Neural crest cell (in vitro differentiated cells): Measurements from ENCODE around the gene PDE8B. TPM values are rescaled to one million over a fixed set of nuclear protein-coding genes. Genes with fewer than 3 reads are reported as not detected.

Experiments used
- DNase-seq: peaks from one replicate; pipeline ENCODE4 v3.0.0; 2021; ENCODE audit warnings: low read depth, mixed read lengths, low spot score
- H3K27ac Mint-ChIP-seq: one replicate; pipeline ENCODE4 v1.8.0; 2021; ENCODE audit warnings: mild to moderate bottlenecking, mixed read lengths; ENCODE audit not compliant: unreplicated experiment
- H3K27me3 Mint-ChIP-seq: 2 replicates; pipeline ENCODE4 v1.8.0; 2021; ENCODE audit warnings: low read depth, mild to moderate bottlenecking, mixed read lengths
- H3K36me3 Mint-ChIP-seq: 2 replicates; pipeline ENCODE4 v1.8.0; 2021; ENCODE audit warnings: low read depth, mild to moderate bottlenecking, mixed read lengths
- H3K4me1 Mint-ChIP-seq: 2 replicates; pipeline ENCODE4 v1.8.0; 2021; ENCODE audit warnings: mixed read lengths
- H3K4me3 Mint-ChIP-seq: one replicate; pipeline ENCODE4 v1.8.0; 2021; ENCODE audit warnings: mild to moderate bottlenecking, mixed read lengths
- H3K9me3 Mint-ChIP-seq: 2 replicates; pipeline ENCODE4 v1.8.0; 2021; ENCODE audit warnings: mixed read lengths
- total RNA-seq: library from RNA; stranded (reverse); gene quantifications from 2 replicates; pipeline ENCODE4 v1.2.1, GENCODE V29; 2021
- TF ChIP-seq, protein P1 (sequence below): fragments of 200-600 bp; sonication (generic); conservative IDR thresholded peaks from 2 replicates; pipeline ENCODE4 v1.5.0; 2021; ENCODE audit warnings: antibody characterized with exemption, mild to moderate bottlenecking

The PDE8B gene
- total RNA-seq, 1 donor from 2014 or later, result 0.44 TPM

DNA sequence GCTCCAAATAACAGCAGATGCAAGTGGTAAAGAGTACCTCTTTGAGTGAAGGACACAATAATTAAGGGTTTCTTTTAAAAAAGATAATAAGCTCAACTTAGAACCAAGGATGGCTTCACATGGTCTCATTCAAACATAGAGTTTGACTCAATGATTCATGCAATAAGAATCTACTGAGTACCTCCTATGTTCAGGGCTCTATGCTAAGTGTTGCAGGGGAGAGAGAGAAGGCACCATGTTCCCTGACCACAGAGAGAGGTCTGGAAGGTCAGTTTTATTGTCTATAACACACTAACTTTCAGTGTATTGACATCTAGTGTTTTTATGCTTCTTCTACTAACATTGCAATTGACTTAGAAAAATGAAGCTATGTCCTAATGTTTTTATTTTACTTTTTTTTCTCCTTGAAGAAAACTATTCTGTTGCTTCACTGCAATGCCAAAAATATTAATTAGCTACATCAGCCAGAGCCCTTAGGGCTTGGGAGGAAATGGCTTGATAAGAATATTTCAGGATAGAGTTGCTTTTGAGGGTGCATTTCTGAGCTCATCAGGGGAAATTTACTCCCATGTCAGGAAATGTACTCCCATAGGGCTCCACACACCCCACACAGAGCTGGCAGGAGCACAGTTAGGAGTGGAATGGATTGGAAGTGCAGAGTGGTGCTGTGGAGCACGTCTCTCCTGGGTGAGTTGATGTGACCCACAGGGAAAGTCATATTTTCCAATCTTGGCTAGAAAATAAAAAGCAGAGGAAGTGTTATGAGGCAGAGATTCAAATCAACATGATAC, 106.6 kb downstream of the PDE8B start:
- Mint-ChIP-seq H3K4me3 (no peak overlapping the region), H3K27ac (no peak overlapping the region), H3K9me3 (no peaks in the 10 kb centered on the region), H3K27me3 (no peaks in the 10 kb centered on the region), H3K4me1 (peaks cover 3% of the 10 kb centered on the region), H3K36me3 (no peaks in the 10 kb centered on the region)
- no peak for DNase-seq
- TF ChIP-seq, protein P1, sequence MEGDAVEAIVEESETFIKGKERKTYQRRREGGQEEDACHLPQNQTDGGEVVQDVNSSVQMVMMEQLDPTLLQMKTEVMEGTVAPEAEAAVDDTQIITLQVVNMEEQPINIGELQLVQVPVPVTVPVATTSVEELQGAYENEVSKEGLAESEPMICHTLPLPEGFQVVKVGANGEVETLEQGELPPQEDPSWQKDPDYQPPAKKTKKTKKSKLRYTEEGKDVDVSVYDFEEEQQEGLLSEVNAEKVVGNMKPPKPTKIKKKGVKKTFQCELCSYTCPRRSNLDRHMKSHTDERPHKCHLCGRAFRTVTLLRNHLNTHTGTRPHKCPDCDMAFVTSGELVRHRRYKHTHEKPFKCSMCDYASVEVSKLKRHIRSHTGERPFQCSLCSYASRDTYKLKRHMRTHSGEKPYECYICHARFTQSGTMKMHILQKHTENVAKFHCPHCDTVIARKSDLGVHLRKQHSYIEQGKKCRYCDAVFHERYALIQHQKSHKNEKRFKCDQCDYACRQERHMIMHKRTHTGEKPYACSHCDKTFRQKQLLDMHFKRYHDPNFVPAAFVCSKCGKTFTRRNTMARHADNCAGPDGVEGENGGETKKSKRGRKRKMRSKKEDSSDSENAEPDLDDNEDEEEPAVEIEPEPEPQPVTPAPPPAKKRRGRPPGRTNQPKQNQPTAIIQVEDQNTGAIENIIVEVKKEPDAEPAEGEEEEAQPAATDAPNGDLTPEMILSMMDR, result no peak

DNA sequence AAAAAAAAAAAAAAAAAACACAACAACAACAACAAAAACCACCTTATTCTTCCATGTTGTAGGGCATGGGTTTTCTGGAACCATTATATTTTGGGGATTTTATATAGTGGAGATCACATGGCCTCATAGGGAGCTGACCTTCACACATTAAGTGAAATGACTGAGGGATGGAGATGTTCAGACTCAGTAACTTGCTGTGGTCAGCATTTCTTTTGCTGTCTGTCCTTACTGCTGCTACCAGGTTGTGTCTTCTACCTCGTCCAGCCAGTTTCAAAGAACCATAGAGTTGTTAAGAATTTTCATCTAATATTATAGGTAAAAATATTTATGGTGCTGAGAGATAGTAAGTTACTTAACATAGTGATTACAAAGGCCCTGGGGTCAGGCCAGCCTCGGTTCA, 107.6 kb downstream of the PDE8B start:
- no peak overlapping the region for H3K27ac Mint-ChIP-seq
- no peaks in the 10 kb centered on the region for H3K9me3 Mint-ChIP-seq
- H3K36me3 Mint-ChIP-seq, result no peaks in the 10 kb centered on the region
- TF ChIP-seq, protein P1, result no peak
- H3K27me3 Mint-ChIP-seq, result no peaks in the 10 kb centered on the region
- DNase-seq, result no peak
- H3K4me3 Mint-ChIP-seq, result no peak overlapping the region
- peaks cover 10% of the 10 kb centered on the region for H3K4me1 Mint-ChIP-seq

DNA sequence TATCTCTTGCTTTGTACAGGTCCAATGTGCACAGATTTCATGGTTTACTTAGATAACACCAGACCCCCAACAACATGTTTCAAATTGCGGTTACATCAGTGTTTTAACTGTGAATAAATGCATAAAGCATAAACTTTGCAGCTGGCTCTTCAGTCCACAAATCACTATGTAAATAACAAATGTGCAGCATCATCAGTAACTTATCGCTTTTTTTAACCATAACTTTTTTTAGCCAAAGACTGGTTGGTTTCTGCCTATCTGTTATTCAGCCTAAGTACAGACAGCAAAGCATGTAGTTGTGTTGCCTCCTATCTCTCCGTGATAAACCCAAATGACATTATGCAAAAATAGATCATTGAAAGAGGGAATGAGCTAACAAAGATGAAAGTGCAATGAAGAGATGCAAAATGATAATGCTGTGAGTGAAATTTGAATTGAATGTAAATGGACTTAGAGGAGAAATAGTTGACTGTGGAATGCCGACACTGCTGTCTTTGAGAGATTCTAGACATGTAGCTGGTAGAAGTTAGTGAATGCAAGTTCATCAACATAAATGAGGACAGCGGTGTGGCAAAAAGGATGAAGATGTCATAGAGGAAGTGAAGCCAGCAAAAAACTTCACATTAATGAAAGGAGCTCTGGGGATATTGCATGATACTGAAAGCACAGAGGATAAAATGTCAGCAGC, 108.8 kb downstream of the PDE8B start:
- no peaks in the 10 kb centered on the region for H3K27me3 Mint-ChIP-seq
- no peaks in the 10 kb centered on the region for H3K36me3 Mint-ChIP-seq
- H3K4me3 Mint-ChIP-seq, result no peak overlapping the region
- DNase-seq, result no peak
- no peaks in the 10 kb centered on the region for H3K9me3 Mint-ChIP-seq
- TF ChIP-seq, protein P1, result no peak
- peaks cover 10% of the 10 kb centered on the region for H3K4me1 Mint-ChIP-seq
- H3K27ac Mint-ChIP-seq, result no peak overlapping the region

DNA sequence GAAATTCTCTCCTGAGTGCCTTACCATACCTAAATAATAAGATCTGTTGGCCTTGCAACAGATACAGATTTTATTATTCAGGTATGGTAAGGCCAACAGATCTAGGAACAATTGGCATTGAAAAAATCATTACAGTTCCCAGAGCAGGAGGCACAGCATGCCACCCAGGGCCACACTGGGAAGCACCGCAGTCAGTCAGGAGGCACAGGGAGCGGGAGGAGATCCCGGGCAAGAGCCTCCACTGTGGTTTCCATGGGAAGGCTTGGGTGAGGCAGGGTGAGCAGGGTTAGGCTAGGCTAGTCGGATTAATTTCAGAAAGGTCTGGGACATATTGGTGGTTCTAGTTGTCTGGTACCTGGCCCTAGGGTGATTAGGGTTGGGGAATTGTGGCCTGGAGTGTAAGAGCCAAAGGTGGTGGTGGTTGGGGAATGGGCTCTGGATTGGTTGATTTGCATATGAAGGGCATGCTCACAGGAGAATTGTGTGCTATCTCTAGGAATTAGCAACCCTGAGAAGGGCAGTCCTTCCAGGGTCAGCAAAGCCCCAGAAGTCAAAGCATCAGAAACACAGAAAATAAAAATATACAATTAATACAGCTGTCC, 111.4 kb downstream of the PDE8B start:
- DNase-seq, result no peak
- no peak overlapping the region for H3K27ac Mint-ChIP-seq

DNA sequence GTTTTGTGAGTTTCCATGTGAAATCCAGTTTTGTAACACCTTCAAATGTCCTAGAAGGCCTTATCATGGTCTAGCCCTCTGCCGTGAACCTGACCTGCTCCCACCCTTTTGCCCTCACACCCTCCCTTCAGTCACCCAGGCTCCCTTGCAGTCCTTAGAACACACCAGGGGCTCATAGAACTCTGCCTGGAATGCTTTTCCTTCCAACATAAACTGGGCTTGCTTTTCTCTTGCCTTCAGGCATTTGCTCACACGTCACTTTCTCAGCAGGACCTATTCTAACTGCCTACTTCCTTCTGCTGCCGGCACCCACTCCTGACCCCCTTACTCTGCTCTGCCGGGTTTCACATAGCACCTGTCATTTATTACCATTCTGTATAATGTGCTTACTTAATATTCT, 111.9 kb downstream of the PDE8B start:
- H3K27me3 Mint-ChIP-seq, result no peaks in the 10 kb centered on the region
- H3K36me3 Mint-ChIP-seq, result no peaks in the 10 kb centered on the region
- DNase-seq, result no peak
- H3K9me3 Mint-ChIP-seq, result no peaks in the 10 kb centered on the region
- peaks cover 16% of the 10 kb centered on the region for H3K4me1 Mint-ChIP-seq
- TF ChIP-seq, protein P1, result no peak
- no peak overlapping the region for H3K27ac Mint-ChIP-seq
- H3K4me3 Mint-ChIP-seq, result no peak overlapping the region

More for the DNA sequence above, 111.4 kb downstream of the PDE8B start:
- TF ChIP-seq, protein P1, result no peak
- H3K4me3 Mint-ChIP-seq, result no peak overlapping the region
- no peaks in the 10 kb centered on the region for H3K27me3 Mint-ChIP-seq
- peaks cover 16% of the 10 kb centered on the region for H3K4me1 Mint-ChIP-seq
- H3K36me3 Mint-ChIP-seq, result no peaks in the 10 kb centered on the region
- H3K9me3 Mint-ChIP-seq, result no peaks in the 10 kb centered on the region
